Lung (tissue), 12 donors: ENCODE results near the gene TMEM253. TPM values are rescaled to one million over a fixed set of nuclear protein-coding genes. Genes with fewer than 3 reads are reported as not detected.

Source experiments
- ATAC-seq: fragments of 200-7000 bp; cut with Tn5 transposase; one replicate; pipeline ENCODE4 v1.9.1; 2020; ENCODE audit warnings: moderate number of reproducible peaks; ENCODE audit not compliant: insufficient read depth, low FRiP score
- DNase-seq, 3 donors: peaks; one replicate each; pipeline ENCODE4 v3.0.0-alpha.2; 2013 to 2017
- H3K27ac ChIP-seq, 2 donors: one replicate each; pipeline ENCODE4 v1.5.1; 2013; ENCODE audit warnings: mild to moderate bottlenecking in 2 of 2, moderate library complexity in 2 of 2, control low read depth in 1 of 2, inconsistent platforms in 1 of 2, low read depth in 1 of 2, low read length in 1 of 2
- H3K27me3 ChIP-seq, 3 donors: one replicate each; pipeline ENCODE4 v1.5.1; 2013; ENCODE audit warnings: low read length in 2 of 3; ENCODE audit not compliant: control insufficient read depth in 3 of 3, insufficient read depth in 3 of 3
- H3K36me3 ChIP-seq, 4 donors: one replicate each; pipeline ENCODE4 v1.5.1; 2013; ENCODE audit warnings: low read length in 4 of 4, mild to moderate bottlenecking in 1 of 4, moderate library complexity in 1 of 4; ENCODE audit not compliant: control insufficient read depth in 4 of 4, insufficient read depth in 4 of 4
- H3K4me1 ChIP-seq, 5 donors: one replicate each; pipeline ENCODE4 v1.5.1; 2013; ENCODE audit warnings: low read length in 5 of 5, mild to moderate bottlenecking in 2 of 5, moderate library complexity in 1 of 5; ENCODE audit not compliant: control insufficient read depth in 5 of 5, insufficient read depth in 5 of 5
- H3K4me3 ChIP-seq: one replicate; pipeline ENCODE4 v1.5.1; 2013; ENCODE audit warnings: mild to moderate bottlenecking, control low read depth, moderate library complexity
- H3K9ac ChIP-seq, 2 donors: one replicate each; pipeline ENCODE4 v1.5.1; 2013; ENCODE audit warnings: low read length in 2 of 2, control low read depth in 1 of 2; ENCODE audit not compliant: insufficient read depth in 1 of 2
- H3K9me3 ChIP-seq, 4 donors: one replicate each; pipeline ENCODE4 v1.5.1; 2013; ENCODE audit warnings: low read length in 3 of 4, mild to moderate bottlenecking in 1 of 4, moderate library complexity in 1 of 4; ENCODE audit not compliant: control insufficient read depth in 4 of 4, insufficient read depth in 3 of 4
- CTCF ChIP-seq: IDR thresholded peaks from 2 replicates; pipeline ENCODE4 v1.5.1; 2012; ENCODE audit warnings: mild to moderate bottlenecking; ENCODE audit errors: control extremely low read depth, extremely low read depth
- WGBS, 2 donors: extraction: QIAGEN DNeasy Blood & Tissue Kit; methylation state at CpG; one replicate each; pipeline ENCODE4 v1.1.7; 2013; 5-methylcytosine and 5-hydroxymethylcytosine counted together
- polyA plus RNA-seq, 2 donors: library from polyadenylated mRNA; stranded (reverse); fragments of 200-250 nt; gene quantifications; one replicate each; pipeline ENCODE4 v1.2.1, GENCODE V29; 2013
- total RNA-seq, 2 donors: library from RNA; depleted of rRNA in 1 of 2; stranded (reverse); fragments of >200 nt in 1 of 2; gene quantifications; one replicate each; pipeline ENCODE4 v1.2.1, GENCODE V29; 2014 to 2021
- donor health status: control.
- donor health status: control.
- donor health status: Bipolar disorder and iron deficiency.
- donor health status: healthy.
- donor health status: DM: yes; HTN: yes; CAD: no.

The TMEM253 gene
- total and polyA plus RNA-seq, 4 donors: 0.20 to 0.52 (median 0.34) TPM

GRCh38 chr14:21089271-21089670, 11.6 kb upstream of the TMEM253 start:
- Histone ChIP-seq H3K27me3 (no peaks in the 10 kb centered on the region), H3K4me3 (no peak overlapping the region), H3K4me1 (peaks cover 0 to 7% (median 0%) of the 10 kb centered on the region in 5 donors), H3K36me3 (peaks cover 9 to 45% (median 36%) of the 10 kb centered on the region in 4 donors), H3K9ac (no peak overlapping the region), H3K9me3 (peaks cover 0 to 2% (median 0%) of the 10 kb centered on the region in 4 donors), H3K27ac (peak overlapping the region in 1 of 2 donors; percentile 28)
- DNase-seq: no peak
- WGBS, 2 donors: 53 to 77% methylated on average over 1 of the region's 1 CpG
- no peak for TF ChIP-seq CTCF
- no peak for ATAC-seq

- 85 to 87% methylated on average over 5 of the region's 5 CpGs for WGBS, 2 donors
- Histone ChIP-seq H3K9me3 (peaks cover 0 to 2% (median 0%) of the 10 kb centered on the region in 4 donors), H3K36me3 (peaks cover 4 to 42% (median 31%) of the 10 kb centered on the region in 4 donors), H3K9ac (no peak overlapping the region), H3K4me1 (peaks cover 0 to 9% (median 0%) of the 10 kb centered on the region in 5 donors), H3K27ac (peak overlapping the region in 1 of 2 donors; percentile 28), H3K27me3 (no peaks in the 10 kb centered on the region), H3K4me3 (no peak overlapping the region)
- no peak for TF ChIP-seq CTCF
- ATAC-seq: no peak
- DNase-seq: no peak
Observed at GRCh38 chr14:21089877-21090193, 11.0 kb upstream of the TMEM253 start.

- Histone ChIP-seq H3K36me3 (peaks cover 0 to 38% (median 28%) of the 10 kb centered on the region in 4 donors), H3K9me3 (peaks cover 0 to 2% (median 0%) of the 10 kb centered on the region in 4 donors), H3K27me3 (no peaks in the 10 kb centered on the region), H3K9ac (no peak overlapping the region), H3K27ac (no peak overlapping the region), H3K4me3 (no peak overlapping the region), H3K4me1 (peaks cover 0 to 9% (median 0%) of the 10 kb centered on the region in 5 donors)
- no peak for ATAC-seq
- DNase-seq: peak in 1 of 3 donors; percentile 40
- 92 to 93% methylated on average over 44 to 45 of the region's 45 CpGs for WGBS, 2 donors
- TF ChIP-seq CTCF: no peak
Observed at GRCh38 chr14:21090194-21090939, 10.5 kb upstream of the TMEM253 start.
